Smooth muscle cell (in vitro differentiated cells): ENCODE measurements around the gene EGFL7. TPM values are rescaled to one million over a fixed set of nuclear protein-coding genes. Genes with fewer than 3 reads are reported as not detected.
"Not testable (repeated sequence)": the region's sequence is repeated elsewhere in the genome, so short reads cannot be mapped to it uniquely, and the experiment has no call there.

Source experiments
- DNase-seq: peaks from one replicate; lab custom pipeline; 2025; ENCODE audit not compliant: unreplicated experiment; lab: John Stamatoyannopoulos, UW
- H2AFZ ChIP-seq: fragments of 200-600 bp; sonication (generic); 2 replicates; pipeline ENCODE4 v1.6.0; 2016; ENCODE audit warnings: antibody characterized with exemption, low read depth, mild to moderate bottlenecking
- H3F3A ChIP-seq: fragments of 200-600 bp; sonication (generic); 2 replicates; pipeline ENCODE4 v1.6.0; 2017; ENCODE audit warnings: antibody characterized with exemption, low read depth
- H3K27ac ChIP-seq: fragments of 200-600 bp; sonication (generic); 2 replicates; pipeline ENCODE4 v1.5.1; 2016; ENCODE audit warnings: low read depth, mild to moderate bottlenecking
- H3K27me3 ChIP-seq: fragments of 200-600 bp; sonication (generic); 2 replicates; pipeline ENCODE4 v1.6.1; 2016; ENCODE audit warnings: low read depth, mild to moderate bottlenecking
- H3K36me3 ChIP-seq: fragments of 200-600 bp; sonication (generic); 2 replicates; pipeline ENCODE4 v1.5.1; 2016; ENCODE audit warnings: low read depth
- H3K4me1 ChIP-seq: fragments of 200-600 bp; sonication (generic); 2 replicates; pipeline ENCODE4 v1.5.1; 2016; ENCODE audit warnings: low read depth
- H3K4me2 ChIP-seq: fragments of 200-600 bp; sonication (generic); 2 replicates; pipeline ENCODE4 v1.6.0; 2016; ENCODE audit warnings: mild to moderate bottlenecking
- H3K4me3 ChIP-seq: fragments of 200-600 bp; sonication (generic); 2 replicates; pipeline ENCODE4 v1.5.1; 2016; ENCODE audit warnings: mild to moderate bottlenecking
- H3K79me2 ChIP-seq: fragments of 200-600 bp; sonication (generic); 2 replicates; pipeline ENCODE4 v1.6.0; 2016; ENCODE audit warnings: low read depth, mild to moderate bottlenecking
- H3K9ac ChIP-seq: fragments of 200-600 bp; sonication (generic); 2 replicates; pipeline ENCODE4 v1.6.0; 2016; ENCODE audit warnings: low read depth
- H3K9me3 ChIP-seq: fragments of 200-600 bp; sonication (generic); replicated peaks from 2 replicates; pipeline ENCODE4 v1.5.1; 2016; ENCODE audit warnings: low read depth
- H4K20me1 ChIP-seq: fragments of 200-600 bp; sonication (generic); 2 replicates; pipeline ENCODE4 v1.6.0; 2016; ENCODE audit warnings: low read depth
- CTCF ChIP-seq: fragments of 200-600 bp; sonication (generic); IDR thresholded peaks from 2 replicates; pipeline ENCODE4 v1.5.1; 2017; ENCODE audit warnings: borderline replicate concordance, mild to moderate bottlenecking, antibody characterized with exemption; ENCODE audit not compliant: insufficient read depth, poor library complexity, severe bottlenecking
- WGBS: methylation state at CpG from one replicate; pipeline ENCODE4 v1.1.7; 2016; ENCODE audit warnings: low lambda C conversion rate; 5-methylcytosine and 5-hydroxymethylcytosine counted together
- polyA plus RNA-seq: library from polyadenylated mRNA; unstranded; fragments of >200 nt; fragmentation: Nextera tagmentation; extraction: Ambion mirVana; gene quantifications from 2 replicates; pipeline ENCODE4 v1.2.1, GENCODE V29; 2016
- total RNA-seq: library from RNA; depleted of rRNA; stranded (reverse); fragments of >200 nt; gene quantifications from 2 replicates; pipeline ENCODE4 v1.2.3, GENCODE V29; 2014

The EGFL7 gene
- total and polyA plus RNA-seq, 2 experiments from 2014 or later = 61.8 to 239 TPM

- Histone ChIP-seq H3K79me2 (no peaks in the 10 kb centered on the region), H4K20me1 (no peaks in the 10 kb centered on the region), H3K9me3 (no peaks in the 10 kb centered on the region), H3K27ac (no peak overlapping the region), H3K4me3 (no peak overlapping the region), H3K36me3 (no peaks in the 10 kb centered on the region), H2AFZ (no peak overlapping the region), H3K4me1 (no peaks in the 10 kb centered on the region), H3F3A (no peaks in the 10 kb centered on the region), H3K4me2 (no peak overlapping the region), H3K27me3 (peaks cover 3% of the 10 kb centered on the region), H3K9ac (no peak overlapping the region)
- no peak for TF ChIP-seq CTCF
- DNase-seq = no peak
- 72% methylated on average over 38 of the region's 38 CpGs for WGBS
Measured at GRCh38 chr9:136700959-136701667, 38.4 kb downstream of the EGFL7 start.

DNA sequence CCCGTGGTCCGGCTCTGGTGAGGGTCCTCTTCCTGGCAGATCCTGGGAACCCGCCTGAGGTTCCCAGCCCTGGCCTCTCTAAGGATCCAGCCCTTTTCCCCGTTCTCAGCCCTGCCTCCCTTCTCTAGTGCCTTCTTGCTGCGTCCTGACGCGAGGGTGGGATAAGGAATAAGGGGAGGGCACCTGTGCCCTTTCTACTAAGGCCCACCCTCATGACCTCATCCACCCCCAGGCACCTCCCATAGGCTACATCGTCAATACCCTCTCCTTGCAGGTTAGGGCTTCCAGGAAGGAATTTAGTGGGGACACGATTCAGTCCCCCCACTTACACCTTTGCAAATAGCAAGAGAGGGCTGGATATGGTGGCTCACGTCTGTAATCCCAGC, 38.9 kb downstream of the EGFL7 start:
- H3K4me2 ChIP-seq = no peak overlapping the region
- TF ChIP-seq CTCF = no peak
- no peaks in the 10 kb centered on the region for H3K9me3 ChIP-seq
- no peaks in the 10 kb centered on the region for H3K79me2 ChIP-seq
- DNase-seq = no peak
- H3K27me3 ChIP-seq = peaks cover 3% of the 10 kb centered on the region
- H3K27ac ChIP-seq = no peak overlapping the region
- no peak overlapping the region for H2AFZ ChIP-seq
- H3K4me3 ChIP-seq = no peak overlapping the region
- WGBS = 70% methylated on average over 10 of the region's 10 CpGs
- no peaks in the 10 kb centered on the region for H4K20me1 ChIP-seq
- H3K36me3 ChIP-seq = no peaks in the 10 kb centered on the region
- H3F3A ChIP-seq = no peaks in the 10 kb centered on the region
- H3K4me1 ChIP-seq = no peaks in the 10 kb centered on the region
- H3K9ac ChIP-seq = no peak overlapping the region

- Histone ChIP-seq H3F3A (no peaks in the 10 kb centered on the region), H3K4me2 (no peak overlapping the region), H4K20me1 (no peaks in the 10 kb centered on the region), H3K79me2 (no peaks in the 10 kb centered on the region), H3K9me3 (no peaks in the 10 kb centered on the region), H3K36me3 (no peaks in the 10 kb centered on the region), H3K9ac (no peak overlapping the region), H3K27me3 (peaks cover 3% of the 10 kb centered on the region), H3K4me3 (no peak overlapping the region), H2AFZ (no peak overlapping the region), H3K4me1 (no peaks in the 10 kb centered on the region), H3K27ac (no peak overlapping the region)
- 93% methylated on average over 12 of the region's 12 CpGs for WGBS
- no peak for DNase-seq
- TF ChIP-seq CTCF = no peak
Measured at GRCh38 chr9:136703276-136703860, 40.7 kb downstream of the EGFL7 start.

GRCh38 chr9:136704741-136705140, 42.0 kb downstream of the EGFL7 start:
- not testable (repeated sequence) for H3K4me3 ChIP-seq, H3K27ac ChIP-seq, H4K20me1 ChIP-seq, H2AFZ ChIP-seq, H3K4me1 ChIP-seq, H3K9me3 ChIP-seq, DNase-seq, H3K27me3 ChIP-seq, H3K4me2 ChIP-seq, H3K9ac ChIP-seq, H3K79me2 ChIP-seq, H3F3A ChIP-seq, H3K36me3 ChIP-seq
- WGBS = 91% methylated on average over 8 of the region's 8 CpGs
